Measurements from ENCODE around the gene PIAS1.
A peak's percentile ranks its signal among the peaks of the same experiment; 100 is the strongest.
"Not testable (repeated sequence)": the region's sequence is repeated elsewhere in the genome, so short reads cannot be mapped to it uniquely, and the experiment has no call there.

PIAS1 gene

GRCh38 chr15:68186671-68187397, 132.7 kb downstream of the PIAS1 start:
- DNase-seq: no peak

GRCh38 chr15:68187559-68187958, 133.4 kb downstream of the PIAS1 start:
- peak; percentile 64 for DNase-seq

GRCh38 chr15:68188647-68189046, 134.5 kb downstream of the PIAS1 start:
- no peak for DNase-seq

GRCh38 chr15:68190048-68190447, 135.9 kb downstream of the PIAS1 start:
- no peak for DNase-seq

- no peak for DNase-seq
These were observed 137.4 kb downstream of the PIAS1 start for GRCh38 chr15:68191555-68191954.

GRCh38 chr15:68192117-68192516, 138.0 kb downstream of the PIAS1 start:
- no peak for DNase-seq

GRCh38 chr15:68192804-68193486, 138.8 kb downstream of the PIAS1 start:
- DNase-seq: no peak

GRCh38 chr15:68195336-68196112, 141.4 kb downstream of the PIAS1 start:
- no peak for DNase-seq

GRCh38 chr15:68196445-68197169, 142.5 kb downstream of the PIAS1 start:
- no peak for DNase-seq

- no peak for DNase-seq
These were observed 143.0 kb downstream of the PIAS1 start for GRCh38 chr15:68197170-68197492.

- no peak for DNase-seq
These were observed 143.7 kb downstream of the PIAS1 start for GRCh38 chr15:68197661-68198437.

- DNase-seq: no peak
These were observed 145.2 kb downstream of the PIAS1 start for GRCh38 chr15:68199340-68199739.

GRCh38 chr15:68200016-68200861, 146.1 kb downstream of the PIAS1 start:
- DNase-seq: no peak

GRCh38 chr15:68201153-68201878, 147.2 kb downstream of the PIAS1 start:
- DNase-seq: no peak

- DNase-seq: no peak
These were observed 147.8 kb downstream of the PIAS1 start for GRCh38 chr15:68201879-68202261.

- DNase-seq: not testable (repeated sequence)
These were observed 148.9 kb downstream of the PIAS1 start for GRCh38 chr15:68202994-68203393.

GRCh38 chr15:68203486-68203885, 149.4 kb downstream of the PIAS1 start:
- no peak for DNase-seq

GRCh38 chr15:68203956-68204355, 149.8 kb downstream of the PIAS1 start:
- no peak for DNase-seq

- no peak for DNase-seq
These were observed 150.2 kb downstream of the PIAS1 start for GRCh38 chr15:68204361-68204760.

GRCh38 chr15:68204776-68205557, 150.9 kb downstream of the PIAS1 start, which contains the start of gene CALML4:
TSS of gene CALML4 (minus strand) at chr15:68205332. CDS start at chr15:68205247, 85 bp downstream.
- DNase-seq: peak; percentile 16
